Measurements from ENCODE around the gene GRIN1. TPM values are rescaled to one million over a fixed set of nuclear protein-coding genes. Genes with fewer than 3 reads are reported as not detected.

The GRIN1 gene
- total and polyA plus RNA-seq, 2 of the 13 experiments (the other 11 are each of a cell fraction or from before 2014, with no cell fraction given) = 0.13 TPM; not detected in 1

GRCh38 chr9:137191245-137191644 lies 52.3 kb downstream of the GRIN1 start:
- no peak for TF ChIP-seq BRF2 (CRISPR knock-in tag; IDR thresholded peaks at IDR 0.05)
- no peak for TF ChIP-seq NONO (IDR thresholded peaks at IDR 0.05)
- 0 out of 2 replicates have a peak, but pooled peaks have one; percentile 19 for TF ChIP-seq NONO (CRISPR knock-in tag; conservative IDR thresholded peaks at IDR 0.05)
- Histone ChIP-seq H3K4me3 (replicated peaks in 1 of 3; ENCODE audit: insufficient read depth in 1 of 3, low read depth in 2 of 3, low read length in 3 of 3) (no peak overlapping the region), H4K20me1 (ENCODE audit: insufficient read depth, low read length) (no peaks in the 10 kb centered on the region), H3K27me3 (ENCODE audit: control insufficient read depth in 1 of 2, insufficient read depth in 2 of 2, low read length in 2 of 2) (no peaks in the 10 kb centered on the region), H3K36me3 (replicated peaks in 1 of 2; ENCODE audit: control insufficient read depth in 1 of 2, insufficient read depth in 2 of 2, low read length in 2 of 2) (peaks cover 9 to 14% of the 10 kb centered on the region in 2 experiments; a peak in 3 of 5 replicates), H3K27ac (ENCODE audit: extremely low read length, insufficient read depth, low read length) (no peak overlapping the region), H3K79me2 (ENCODE audit: insufficient read depth, low read length) (peaks cover 45% of the 10 kb centered on the region), H3K9ac (ENCODE audit: insufficient read depth, low read depth, low read length) (no peak overlapping the region), H2AFZ (ENCODE audit: low read length) (no peak overlapping the region), H3K9me3 (ENCODE audit: low read length) (no peaks in the 10 kb centered on the region), H3K4me1 (ENCODE audit: insufficient read depth, low read length) (peaks cover 47% of the 10 kb centered on the region), H3K4me2 (ENCODE audit: low read depth, low read length) (no peak overlapping the region)
- ChIA-PET POLR2A (interaction anchor here (3.2 to 3.8 kb wide), 3 partner anchors 7 to 32 kb away, joined by 38 to 52 read pairs (median 47); partner anchors contain the start of genes RNF208 and TPRN), CTCF (ENCODE audit: low intra/inter-chr PET ratio, low total read pairs) (interaction anchor here (0.9 kb wide), 1 partner anchor 36 kb away, joined by 3 read pairs; the partner anchor contains the start of gene RNF224)
- 100% methylated on average over 1 of the region's 3 CpGs for WGBS (ENCODE audit: low lambda C conversion rate)
- FAIRE-seq (no peak), ATAC-seq (no peak), DNase-seq (ENCODE audit: low spot score) (no peak)
- in situ Hi-C loops (cut with HindIII; ENCODE audit: extremely low pct_ligation_motif_present, low pct_unique_long_range_greater_than_20kb) (no loop called here), intact Hi-C loops (cut with micrococcal nuclease; ENCODE audit: unreplicated experiment) (no loop called here)
- no TSS peak for BruUV-seq (replicated peaks)

GRCh38 chr9:137191691-137192447 lies 52.9 kb downstream of the GRIN1 start:
- FAIRE-seq (no peak), ATAC-seq (no peak), DNase-seq (ENCODE audit: low spot score) (no peak)
- H2AFZ ChIP-seq (ENCODE audit: low read length) = no peak overlapping the region
- H3K27me3 ChIP-seq (ENCODE audit: control insufficient read depth in 1 of 2, insufficient read depth in 2 of 2, low read length in 2 of 2) = no peaks in the 10 kb centered on the region
- BruUV-seq (replicated peaks) = no TSS peak
- no peak overlapping the region for H3K4me3 ChIP-seq (replicated peaks in 1 of 3; ENCODE audit: insufficient read depth in 1 of 3, low read depth in 2 of 3, low read length in 3 of 3)
- POLR2A ChIA-PET = interaction anchor here (1.1 to 1.9 kb wide), 2 partner anchors 9 to 31 kb away, joined by 5 to 6 read pairs; partner anchors contain the start of gene TPRN
- H3K4me2 ChIP-seq (ENCODE audit: low read depth, low read length) = no peak overlapping the region
- H4K20me1 ChIP-seq (ENCODE audit: insufficient read depth, low read length) = no peaks in the 10 kb centered on the region
- H3K36me3 ChIP-seq (replicated peaks in 1 of 2; ENCODE audit: control insufficient read depth in 1 of 2, insufficient read depth in 2 of 2, low read length in 2 of 2) = peaks cover 9 to 14% of the 10 kb centered on the region in 2 experiments; a peak in 3 of 5 replicates
- peaks cover 47% of the 10 kb centered on the region for H3K4me1 ChIP-seq (ENCODE audit: insufficient read depth, low read length)
- TF ChIP-seq MYNN (CRISPR knock-in tag; IDR thresholded peaks at IDR 0.05; ENCODE audit: low read depth) (no peak), AGO2 (optimal IDR thresholded peaks at IDR 0.05; ENCODE audit: low read depth, low read length) (peak; percentile 69), RBFOX2 (IDR thresholded peaks at IDR 0.05; ENCODE audit: low read depth, low read length) (peak; percentile 57; the same call in 1 of the 2 replicates), MAFG (CRISPR knock-in tag; IDR thresholded peaks at IDR 0.05) (no peak)
- in situ Hi-C loops (cut with HindIII; ENCODE audit: extremely low pct_ligation_motif_present, low pct_unique_long_range_greater_than_20kb) (no loop called here), intact Hi-C loops (cut with micrococcal nuclease; ENCODE audit: unreplicated experiment) (no loop called here)
- 97% methylated on average over 12 of the region's 22 CpGs for WGBS (ENCODE audit: low lambda C conversion rate)
- peaks cover 43% of the 10 kb centered on the region for H3K79me2 ChIP-seq (ENCODE audit: insufficient read depth, low read length)
- H3K9me3 ChIP-seq (ENCODE audit: low read length) = no peaks in the 10 kb centered on the region
- no peak overlapping the region for H3K9ac ChIP-seq (ENCODE audit: insufficient read depth, low read depth, low read length)
- no peak overlapping the region for H3K27ac ChIP-seq (ENCODE audit: extremely low read length, insufficient read depth, low read length)
- CTCF ChIA-PET (ENCODE audit: low intra/inter-chr PET ratio, low total read pairs) = no interaction called here

Measured in HepG2 (cell line).